BJ (cell line): Measurements from ENCODE around the gene C6orf62. TPM values are rescaled to one million over a fixed set of nuclear protein-coding genes. Genes with fewer than 3 reads are reported as not detected.
"Not testable (repeated sequence)": the region's sequence is repeated elsewhere in the genome, so short reads cannot be mapped to it uniquely, and the experiment has no call there.

Experiments used
- CTCF ChIA-PET: fragments of 350-600 bp; formaldehyde crosslinking; extraction: SDS; loops from one replicate; lab custom pipeline; 2021; ENCODE audit warnings: antibody characterized with exemption, inconsistent platforms; lab: Yijun Ruan, JAX
- POLR2A ChIA-PET: fragments of 300-600 bp; sonication (Branson Sonifier 250); formaldehyde crosslinking; extraction: SDS; loops from one replicate; lab custom pipeline; 2021; ENCODE audit warnings: antibody characterized with exemption; lab: Charles Lee
- DNase-seq: peaks from one replicate; pipeline ENCODE4 v3.0.0-alpha.2; 2011; ENCODE audit warnings: low read depth
- H3K27me3 ChIP-seq: 2 replicates; pipeline ENCODE4 v1.6.0; 2011; ENCODE audit warnings: low read length; ENCODE audit not compliant: control insufficient read depth, insufficient read depth
- H3K36me3 ChIP-seq: 2 replicates; pipeline ENCODE4 v1.5.1; 2011; ENCODE audit warnings: low read length; ENCODE audit not compliant: control insufficient read depth, insufficient read depth
- H3K4me3 ChIP-seq: 2 replicates; pipeline ENCODE4 v1.5.1; 2011; ENCODE audit warnings: low read depth, mild to moderate bottlenecking, control low read depth, low read length
- polyA plus RNA-seq: library from polyadenylated mRNA; depleted of rRNA; stranded (reverse); fragments of >200 nt; gene quantifications from 2 replicates; pipeline ENCODE4 v1.2.3, GENCODE V29; 2011
- TF ChIP-seq, protein P1 (sequence below): IDR thresholded peaks from 2 replicates; pipeline ENCODE4 v1.5.1; 2011; ENCODE audit warnings: low read depth, mild to moderate bottlenecking, control low read depth, inconsistent platforms, low read length, moderate library complexity; ENCODE audit not compliant: insufficient read depth

The C6orf62 gene
- polyA plus RNA-seq, 1 experiment: 38.9 TPM

- POLR2A ChIA-PET: no interaction called here
- H3K27me3 ChIP-seq: no peaks in the 10 kb centered on the region
- H3K36me3 ChIP-seq: no peaks in the 10 kb centered on the region
- no peak for DNase-seq
- CTCF ChIA-PET: interaction anchor here (1.7 kb wide), 1 partner anchor 9 kb away, joined by 5 read pairs; no protein-coding TSS in a partner anchor
- TF ChIP-seq, protein P1, sequence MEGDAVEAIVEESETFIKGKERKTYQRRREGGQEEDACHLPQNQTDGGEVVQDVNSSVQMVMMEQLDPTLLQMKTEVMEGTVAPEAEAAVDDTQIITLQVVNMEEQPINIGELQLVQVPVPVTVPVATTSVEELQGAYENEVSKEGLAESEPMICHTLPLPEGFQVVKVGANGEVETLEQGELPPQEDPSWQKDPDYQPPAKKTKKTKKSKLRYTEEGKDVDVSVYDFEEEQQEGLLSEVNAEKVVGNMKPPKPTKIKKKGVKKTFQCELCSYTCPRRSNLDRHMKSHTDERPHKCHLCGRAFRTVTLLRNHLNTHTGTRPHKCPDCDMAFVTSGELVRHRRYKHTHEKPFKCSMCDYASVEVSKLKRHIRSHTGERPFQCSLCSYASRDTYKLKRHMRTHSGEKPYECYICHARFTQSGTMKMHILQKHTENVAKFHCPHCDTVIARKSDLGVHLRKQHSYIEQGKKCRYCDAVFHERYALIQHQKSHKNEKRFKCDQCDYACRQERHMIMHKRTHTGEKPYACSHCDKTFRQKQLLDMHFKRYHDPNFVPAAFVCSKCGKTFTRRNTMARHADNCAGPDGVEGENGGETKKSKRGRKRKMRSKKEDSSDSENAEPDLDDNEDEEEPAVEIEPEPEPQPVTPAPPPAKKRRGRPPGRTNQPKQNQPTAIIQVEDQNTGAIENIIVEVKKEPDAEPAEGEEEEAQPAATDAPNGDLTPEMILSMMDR: no peak
- H3K4me3 ChIP-seq: no peak overlapping the region
These were observed 15.2 kb upstream of the C6orf62 start for GRCh38 chr6:24734166-24734565.

- H3K4me3 ChIP-seq, POLR2A ChIA-PET, DNase-seq, H3K27me3 ChIP-seq, H3K36me3 ChIP-seq: not testable (repeated sequence)
- CTCF ChIA-PET: interaction anchor here (1.7 kb wide), 1 partner anchor 10 kb away, joined by 3 read pairs; no protein-coding TSS in a partner anchor
These were observed 12.6 kb upstream of the C6orf62 start for GRCh38 chr6:24731456-24732134.

DNA sequence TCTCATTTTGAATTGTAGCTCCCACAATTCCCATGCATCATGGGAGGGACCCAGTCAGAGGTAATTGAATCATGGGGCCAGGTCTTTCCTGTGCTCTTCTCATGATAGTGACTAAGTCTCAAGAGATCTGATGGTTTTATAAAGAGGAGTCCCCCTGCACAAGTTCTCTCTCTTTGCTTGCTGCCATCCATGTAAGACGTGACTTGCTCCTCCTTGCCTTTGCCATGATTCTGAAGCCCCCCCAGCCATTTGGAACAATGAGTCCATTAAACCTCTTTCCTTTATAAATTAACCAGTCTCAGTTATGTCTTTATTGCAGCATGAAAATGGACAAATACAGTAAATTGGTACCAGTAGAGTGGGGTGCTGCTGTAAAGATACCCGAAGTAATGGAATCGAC lies 11.7 kb upstream of the C6orf62 start:
- CTCF ChIA-PET: interaction anchor here (1.7 kb wide), 1 partner anchor 9 kb away, joined by 3 read pairs; no protein-coding TSS in a partner anchor
- DNase-seq, H3K27me3 ChIP-seq, H3K36me3 ChIP-seq, POLR2A ChIA-PET, H3K4me3 ChIP-seq: not testable (repeated sequence)

GRCh38 chr6:24723270-24723669 lies 4.3 kb upstream of the C6orf62 start:
- Histone ChIP-seq H3K4me3 (no peak overlapping the region), H3K36me3 (no peaks in the 10 kb centered on the region), H3K27me3 (no peaks in the 10 kb centered on the region)
- CTCF ChIA-PET: no interaction called here
- POLR2A ChIA-PET: no interaction called here
- no peak for DNase-seq
- TF ChIP-seq, protein P1: no peak

GRCh38 chr6:24721461-24722215 lies 2.7 kb upstream of the C6orf62 start:
- Histone ChIP-seq H3K4me3 (peak overlapping the region; percentile 64), H3K27me3 (no peaks in the 10 kb centered on the region), H3K36me3 (no peaks in the 10 kb centered on the region)
- CTCF ChIA-PET: interaction anchor here (1.1 to 1.7 kb wide), 4 partner anchors 10 to 368 kb away, joined by 3 to 5 read pairs (median 3); no protein-coding TSS in a partner anchor
- no peak for DNase-seq
- POLR2A ChIA-PET: interaction anchor here (0.6 to 0.8 kb wide), 2 partner anchors 21 to 22 kb away, joined by 3 to 5 read pairs; no protein-coding TSS in a partner anchor
- TF ChIP-seq, protein P1: no peak
